Stomach (tissue), 4 donors: Measurements from ENCODE around the gene ZNF580.

Experiments
- EP300 ChIP-seq: sonication (generic); formaldehyde crosslinking; IDR thresholded peaks from one replicate; pipeline ENCODE4 v1.6.1; 2017; ENCODE audit warnings: antibody characterized with exemption
- POLR2A ChIP-seq, 4 donors: fragments of 450-650 bp; IDR thresholded peaks; one replicate each; pipeline ENCODE4 v1.6.1; 2016; ENCODE audit warnings: antibody characterized with exemption in 4 of 4, control low read depth in 2 of 4, mild to moderate bottlenecking in 1 of 4, moderate library complexity in 1 of 4
- POLR2AphosphoS5 ChIP-seq, 3 donors: sonication (generic); formaldehyde crosslinking; IDR thresholded peaks; one replicate each; pipeline ENCODE4 v1.6.1; 2016; ENCODE audit warnings: antibody characterized with exemption in 3 of 3
- TF ChIP-seq, protein P1 (sequence below), 7 experiments: fragments of 450-650 bp in 4 of 7; fragments of 200-600 bp in 3 of 7; sonication (generic) in 3 of 7; IDR thresholded peaks; one replicate each; pipeline ENCODE4 v1.5.1; 2016 to 2019; ENCODE audit warnings: antibody characterized with exemption in 7 of 7, control low read depth in 2 of 7, mild to moderate bottlenecking in 1 of 7

DNA sequence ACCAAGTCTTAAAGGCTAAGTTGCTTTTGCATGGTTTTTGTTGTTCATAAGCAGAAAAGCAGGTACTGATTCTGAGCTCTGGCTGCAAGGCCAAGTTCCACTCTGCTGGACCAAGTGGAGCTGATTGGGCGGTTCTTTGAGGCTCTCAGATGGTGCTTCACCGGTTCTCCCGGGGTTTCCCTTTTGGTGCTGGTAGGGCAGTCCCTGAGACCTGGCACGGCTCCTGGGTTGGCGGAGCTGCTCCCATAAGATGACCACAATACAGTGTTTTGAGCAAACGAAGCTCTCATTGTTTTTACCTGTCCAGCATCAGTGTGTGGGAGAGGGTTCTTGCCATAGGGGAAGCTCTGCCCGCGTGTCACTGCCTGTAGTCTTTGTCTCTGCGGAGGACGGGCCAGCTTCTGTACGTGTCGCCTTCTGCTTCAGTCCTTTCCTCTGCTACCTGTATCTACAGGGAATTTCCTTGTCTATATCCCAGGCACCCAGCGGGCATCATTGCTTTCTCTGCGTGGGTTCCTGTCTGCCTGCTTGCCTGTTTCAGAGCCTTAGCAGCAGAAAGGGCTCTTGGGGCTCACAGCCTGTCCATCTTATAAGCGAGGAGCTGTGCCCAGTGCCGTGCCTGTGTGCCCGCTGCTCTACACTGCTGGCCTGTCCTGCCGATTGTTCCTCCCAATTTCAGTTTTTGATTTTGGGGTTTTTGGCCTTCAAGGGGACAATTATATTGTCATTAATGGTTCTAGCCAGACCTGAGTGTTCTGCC, 16.4 kb downstream of the ZNF580 start:
- TF ChIP-seq, protein P1, sequence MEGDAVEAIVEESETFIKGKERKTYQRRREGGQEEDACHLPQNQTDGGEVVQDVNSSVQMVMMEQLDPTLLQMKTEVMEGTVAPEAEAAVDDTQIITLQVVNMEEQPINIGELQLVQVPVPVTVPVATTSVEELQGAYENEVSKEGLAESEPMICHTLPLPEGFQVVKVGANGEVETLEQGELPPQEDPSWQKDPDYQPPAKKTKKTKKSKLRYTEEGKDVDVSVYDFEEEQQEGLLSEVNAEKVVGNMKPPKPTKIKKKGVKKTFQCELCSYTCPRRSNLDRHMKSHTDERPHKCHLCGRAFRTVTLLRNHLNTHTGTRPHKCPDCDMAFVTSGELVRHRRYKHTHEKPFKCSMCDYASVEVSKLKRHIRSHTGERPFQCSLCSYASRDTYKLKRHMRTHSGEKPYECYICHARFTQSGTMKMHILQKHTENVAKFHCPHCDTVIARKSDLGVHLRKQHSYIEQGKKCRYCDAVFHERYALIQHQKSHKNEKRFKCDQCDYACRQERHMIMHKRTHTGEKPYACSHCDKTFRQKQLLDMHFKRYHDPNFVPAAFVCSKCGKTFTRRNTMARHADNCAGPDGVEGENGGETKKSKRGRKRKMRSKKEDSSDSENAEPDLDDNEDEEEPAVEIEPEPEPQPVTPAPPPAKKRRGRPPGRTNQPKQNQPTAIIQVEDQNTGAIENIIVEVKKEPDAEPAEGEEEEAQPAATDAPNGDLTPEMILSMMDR (IDR thresholded peaks at IDR 0.05): no peak
- TF ChIP-seq EP300 (no peak), POLR2A (IDR thresholded peaks at IDR 0.05) (no peak), POLR2AphosphoS5 (IDR thresholded peaks at IDR 0.05) (no peak)
